Left forelimb (tissue), 1 donor: ENCODE measurements around the gene PHF3.
A peak's percentile ranks its signal among the peaks of the same experiment; 100 is the strongest.

ENCODE experiments used
- DNase-seq: peaks from one replicate; pipeline ENCODE4 v3.0.0-alpha.2; 2018; ENCODE audit warnings: low spot score

The PHF3 gene

DNA sequence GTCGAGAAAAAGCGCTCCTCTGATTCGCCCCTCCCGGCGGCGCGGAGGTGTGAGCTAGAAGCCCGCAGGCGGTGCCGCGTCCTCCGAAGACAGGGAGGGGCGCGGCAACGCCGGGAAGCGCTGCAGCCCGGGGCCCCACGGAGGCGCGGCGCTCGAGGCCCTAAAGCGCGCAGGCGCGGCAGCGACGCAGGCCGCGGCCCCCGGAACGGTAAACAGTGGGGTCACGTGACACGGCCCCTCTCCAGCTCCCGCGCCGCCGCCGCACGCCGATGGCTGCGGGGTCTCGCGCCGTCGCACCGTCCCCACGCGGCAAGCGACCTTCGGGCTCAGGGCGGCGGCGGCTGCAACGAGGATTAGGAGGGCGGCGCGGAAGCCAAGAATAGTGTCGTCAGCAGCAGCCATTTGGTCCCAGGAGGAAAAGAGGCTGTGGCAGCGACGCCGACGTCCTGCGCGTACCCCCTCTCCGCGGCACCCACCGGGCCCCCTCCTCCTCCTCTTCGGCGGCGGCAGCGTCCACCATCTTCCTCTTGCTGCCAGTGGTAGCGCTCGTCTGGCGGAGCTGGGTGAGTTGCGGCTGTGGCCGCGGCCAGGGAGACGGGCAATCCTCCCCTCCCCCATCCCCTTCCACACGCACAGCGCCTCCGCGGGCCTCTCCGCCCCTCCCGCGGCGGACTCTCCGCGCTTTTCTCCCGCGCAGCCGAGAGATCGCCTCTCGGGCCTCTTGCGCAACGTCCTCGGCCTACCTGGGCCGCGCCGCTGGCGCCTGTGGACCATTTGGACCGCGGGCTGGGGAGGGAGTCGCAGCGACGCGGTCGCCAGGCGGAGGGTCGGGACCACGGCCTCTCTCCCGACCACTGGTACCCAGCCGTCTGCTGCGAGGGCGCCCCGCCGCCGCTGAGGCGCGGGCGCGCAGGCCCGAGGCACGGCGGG, at the start of gene PHF3:
TSS of gene PHF3 (plus strand) at position 215 of the 930 bp plus-strand sequence. CDS start 10,750 bp downstream, outside the sequence.
- DNase-seq, result peak; percentile 92

- DNase-seq, result no peak
Measured at GRCh38 chr6:63589952-63590411, 45.6 kb upstream of the PHF3 start.

DNA sequence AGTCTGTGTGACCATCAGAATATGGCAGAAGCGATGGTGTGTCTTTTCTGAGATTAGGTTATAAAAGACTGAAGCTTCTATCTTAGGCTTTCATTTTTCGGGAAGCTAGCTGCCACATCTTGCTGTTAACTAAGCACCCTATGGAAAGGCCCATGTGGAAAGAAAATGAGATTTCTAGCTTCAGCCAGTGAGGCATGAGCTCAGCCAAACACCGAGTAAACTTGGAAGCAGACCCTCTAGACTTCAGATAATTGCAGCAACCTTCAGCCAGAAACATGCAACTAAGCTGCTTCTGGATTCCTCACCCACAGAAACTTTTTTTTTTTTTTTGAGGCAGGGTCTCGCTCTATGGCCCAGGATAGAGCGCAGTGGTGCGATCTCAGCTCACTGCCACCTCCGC, 42.7 kb upstream of the PHF3 start:
- DNase-seq, result no peak

- DNase-seq, result no peak
Measured at GRCh38 chr6:63597141-63598048, 38.2 kb upstream of the PHF3 start.

DNA sequence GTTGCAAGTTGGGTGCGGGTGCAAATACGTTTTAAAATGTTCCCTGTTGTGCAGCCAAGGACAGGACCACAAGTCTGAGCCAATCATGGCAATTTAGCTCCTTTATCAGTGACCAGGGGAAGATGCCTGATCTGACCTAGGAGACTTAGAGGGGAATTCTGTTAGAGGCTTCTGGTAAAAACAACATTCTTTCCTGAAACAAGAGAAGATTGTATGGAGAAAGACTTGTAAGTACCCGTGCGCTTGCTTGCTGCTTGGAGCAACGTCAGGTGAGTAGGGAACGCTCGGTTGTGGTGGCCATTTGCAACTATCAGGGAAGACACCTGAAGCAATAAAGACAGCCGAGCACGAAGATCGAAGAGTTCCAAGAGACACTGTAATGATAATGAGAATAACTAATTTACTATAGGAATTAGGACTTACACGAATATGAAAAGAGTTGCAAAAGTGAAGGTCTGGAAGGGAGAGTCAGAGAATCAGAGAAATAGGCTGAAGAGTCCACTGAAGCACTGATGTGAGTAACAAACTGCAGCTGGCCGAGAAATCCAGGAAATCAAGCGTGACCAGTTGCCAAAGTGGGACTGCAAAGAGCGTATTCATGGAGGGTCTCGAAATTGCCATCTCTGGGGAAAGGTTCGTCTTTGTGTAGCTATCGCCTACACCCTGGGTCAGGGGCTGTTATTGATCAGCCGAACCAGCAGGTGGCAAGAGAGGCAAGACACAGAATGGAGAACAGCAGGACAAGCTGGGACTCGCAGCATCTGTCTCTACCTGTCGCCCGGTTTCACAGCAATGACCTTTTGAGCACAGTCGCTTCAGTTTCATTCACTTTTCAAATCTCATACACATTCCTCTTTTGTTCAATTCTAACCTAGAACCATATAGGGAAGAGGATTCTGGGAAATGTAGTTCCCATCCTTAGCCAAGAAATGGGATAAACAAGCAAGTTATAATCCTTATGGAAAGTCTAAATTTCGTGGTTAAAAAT, 37.3 kb upstream of the PHF3 start:
- peak; percentile 81 for DNase-seq

- no peak for DNase-seq
Measured at GRCh38 chr6:63599243-63599642, 36.4 kb upstream of the PHF3 start.

DNA sequence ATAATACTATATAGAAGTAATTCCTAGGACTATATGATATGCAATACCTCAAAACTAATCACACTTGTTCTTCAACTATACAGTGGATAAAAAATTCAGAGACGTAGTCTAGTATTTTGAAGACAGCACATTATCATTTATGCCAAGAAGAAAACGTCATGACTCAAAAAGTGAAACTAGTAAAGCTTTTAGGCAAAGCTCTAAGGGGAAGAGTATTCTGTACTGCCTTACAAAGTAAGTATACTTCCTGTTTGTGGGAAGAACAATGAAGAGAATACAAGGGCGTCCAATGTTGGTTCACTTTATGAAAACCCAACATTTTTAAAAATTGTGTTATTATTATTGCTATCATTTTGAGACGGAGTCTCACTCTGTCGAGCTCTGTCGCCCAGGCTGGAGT, 35.5 kb upstream of the PHF3 start:
- no peak for DNase-seq

- DNase-seq, result no peak
Measured at GRCh38 chr6:63609231-63609630, 26.4 kb upstream of the PHF3 start.

DNA sequence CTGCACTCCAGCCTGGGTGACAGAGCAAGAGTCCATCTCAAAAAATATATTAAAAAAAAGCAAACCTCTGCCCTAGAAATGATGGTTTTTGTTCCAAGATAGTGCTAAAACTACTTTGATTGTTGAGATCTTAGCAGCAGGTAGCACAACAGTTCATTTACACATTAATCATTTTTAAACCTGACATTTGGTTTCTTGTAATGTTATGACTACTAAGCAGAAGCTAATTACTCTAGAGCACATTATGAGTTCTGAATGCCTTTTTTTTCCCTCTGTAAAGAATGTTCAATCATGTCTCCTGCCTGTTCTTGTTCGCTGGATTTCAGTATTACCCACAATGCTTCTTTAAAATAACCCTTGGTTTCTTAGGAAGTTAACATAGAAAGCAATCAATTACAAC, 24.7 kb upstream of the PHF3 start:
- no peak for DNase-seq

GRCh38 chr6:63611560-63611959, 24.0 kb upstream of the PHF3 start:
- no peak for DNase-seq

DNA sequence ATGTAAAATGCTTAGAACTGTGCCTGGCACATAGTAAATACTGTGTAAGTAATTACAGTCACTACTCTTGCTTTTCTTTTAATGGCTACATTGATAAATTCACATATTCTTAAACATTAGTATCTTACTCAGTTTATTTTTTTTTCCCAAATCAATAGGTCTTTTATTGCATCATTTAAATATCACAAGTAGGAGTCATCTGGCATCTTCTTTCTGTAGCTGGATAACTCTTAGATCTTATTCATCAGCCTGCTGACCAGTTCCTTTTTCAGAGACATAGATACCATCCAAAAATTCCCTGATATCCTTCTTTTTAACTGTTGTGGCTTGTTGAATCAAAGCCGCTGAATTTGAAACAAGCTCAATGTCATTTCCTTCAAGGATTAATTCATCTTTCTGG, 20.0 kb upstream of the PHF3 start:
- no peak for DNase-seq

DNA sequence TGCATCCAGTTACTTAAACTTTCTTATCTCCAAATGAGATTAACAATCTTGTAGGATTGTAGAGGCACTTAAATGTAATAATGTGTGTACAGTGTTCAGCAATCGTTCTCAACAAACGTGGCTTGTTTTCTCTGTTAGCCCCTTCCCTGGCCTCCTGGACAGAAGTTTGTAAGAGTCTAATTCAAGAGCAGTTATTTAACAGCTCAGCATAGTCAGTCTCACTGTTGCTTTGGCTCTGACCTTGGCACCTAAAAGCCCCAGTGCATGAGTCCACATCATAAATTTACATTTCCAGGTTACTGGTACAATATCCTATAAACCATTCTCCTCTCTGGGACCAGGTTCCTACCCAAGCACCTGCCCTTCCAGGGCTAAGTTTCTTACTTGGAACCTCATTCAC, 11.5 kb upstream of the PHF3 start:
- DNase-seq, result no peak

GRCh38 chr6:63630466-63630865, 5.1 kb upstream of the PHF3 start:
- no peak for DNase-seq

GRCh38 chr6:63634630-63635029, 972 bp upstream of the PHF3 start:
- no peak for DNase-seq

DNA sequence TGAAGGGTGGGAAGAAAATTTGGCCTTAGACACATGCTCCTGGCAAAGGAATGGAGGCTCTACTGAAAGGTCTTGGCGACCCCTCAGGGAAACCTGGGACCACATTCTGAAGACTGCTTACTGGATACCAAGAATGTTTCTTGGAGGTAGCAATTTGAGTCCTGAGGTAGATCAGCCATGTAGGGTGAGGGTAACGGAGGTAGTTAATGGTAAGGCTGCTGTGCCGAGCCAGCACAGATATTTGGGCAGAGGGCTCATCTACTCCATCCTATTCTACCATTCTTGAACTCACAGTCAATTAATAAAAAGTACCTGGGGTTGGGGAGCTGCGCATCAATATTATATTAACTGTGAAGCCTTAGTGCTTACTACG, 401 bp upstream of the PHF3 start:
- no peak for DNase-seq

DNA sequence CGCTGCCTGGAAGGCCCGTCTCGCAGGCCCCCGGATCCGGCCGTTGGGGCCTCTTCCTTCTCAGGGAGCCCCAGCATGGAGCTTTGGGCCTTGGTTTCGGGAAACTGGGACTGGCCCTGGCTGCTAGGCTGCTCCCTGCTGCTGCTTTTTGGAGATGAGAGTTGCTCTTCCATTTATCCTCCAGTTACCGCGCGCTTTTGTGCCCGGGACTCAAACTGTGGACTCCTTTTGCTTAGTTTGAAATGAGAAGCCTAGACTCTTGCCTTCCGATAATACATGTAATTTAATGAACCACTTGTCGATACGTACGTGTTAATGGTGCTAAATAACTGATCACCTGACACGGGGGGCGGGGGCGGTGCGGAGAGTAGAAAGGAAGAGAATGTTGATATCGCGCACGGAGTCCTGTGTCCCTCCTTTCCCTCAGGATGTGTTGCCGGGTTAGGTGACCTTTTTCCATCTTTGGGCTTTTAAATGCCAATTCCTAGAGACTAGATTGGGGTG, 968 bp downstream of the PHF3 start:
- DNase-seq, result peak; percentile 68

DNA sequence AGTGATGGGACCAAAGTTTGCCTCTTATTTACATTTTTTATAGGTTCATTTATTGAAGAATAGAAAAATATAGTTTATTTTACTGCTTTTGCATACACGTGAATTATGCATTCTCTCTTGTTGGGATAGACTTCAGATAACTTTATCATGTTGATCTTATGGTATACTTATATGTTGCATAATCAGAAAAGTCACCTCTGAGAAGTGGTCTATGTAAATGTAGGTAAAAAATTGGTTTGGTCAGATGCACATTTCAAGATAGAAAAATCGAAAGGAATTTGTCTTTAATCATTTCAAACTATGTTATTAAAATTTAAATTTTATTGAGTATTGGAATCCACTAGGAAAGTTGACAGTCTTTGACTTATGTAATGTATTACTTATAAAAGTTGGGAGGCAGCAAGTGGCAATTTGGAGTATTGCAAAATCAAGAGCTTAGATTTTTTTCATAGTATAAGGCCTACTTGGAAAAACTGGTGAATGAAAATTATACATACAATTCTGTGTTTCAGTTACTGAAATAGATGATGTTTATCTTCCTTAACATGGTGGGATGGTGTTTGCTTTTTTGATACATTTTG, 2.4 kb downstream of the PHF3 start:
- no peak for DNase-seq

DNA sequence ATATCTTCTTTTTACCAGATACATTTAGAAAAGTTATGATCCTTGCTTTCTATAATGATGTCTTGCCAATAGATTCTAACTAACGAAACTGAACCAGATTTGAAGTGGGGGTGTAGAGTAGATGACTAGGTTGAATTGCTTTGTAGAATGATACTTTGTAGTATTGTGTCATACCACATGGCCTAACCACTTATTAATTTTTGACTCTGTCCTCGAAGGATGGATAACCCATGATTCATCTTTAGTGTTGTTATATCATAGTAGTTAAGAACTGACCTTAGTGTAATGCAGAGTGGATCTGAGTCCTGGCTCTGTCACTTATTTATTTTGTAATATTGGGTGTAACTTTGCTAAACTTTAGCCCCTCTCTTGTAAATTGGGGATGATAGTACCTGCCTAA, 4.5 kb downstream of the PHF3 start:
- no peak for DNase-seq

- no peak for DNase-seq
Measured at GRCh38 chr6:63643862-63644261, 8.3 kb downstream of the PHF3 start.

- DNase-seq, result no peak
Measured at GRCh38 chr6:63644668-63645326, 9.2 kb downstream of the PHF3 start.
